PC-9 (cell line): ENCODE data around the gene HSPA5.

Source experiments
- CTCF ChIP-seq: fragments of 200-600 bp; sonication (generic); conservative IDR thresholded peaks from 2 replicates; pipeline ENCODE4 v1.6.1; 2017; ENCODE audit warnings: mixed run types, antibody characterized with exemption, mild to moderate bottlenecking, moderate library complexity
- EZH2 ChIP-seq: fragments of 200-600 bp; sonication (generic); IDR thresholded peaks from 2 replicates; pipeline ENCODE4 v1.8.0; 2017; ENCODE audit warnings: antibody characterized with exemption, low read depth

- TF ChIP-seq CTCF (no peak), EZH2 (no peak)
Observed at GRCh38 chr9:125243792-125244260, 2.7 kb upstream of the HSPA5 start.
